SIG-M5 treated with dmso at 0.1 percent for 504 hours (cell line): ENCODE results near the gene MAPK1IP1L.
"Not testable (repeated sequence)": the region's sequence is repeated elsewhere in the genome, so short reads cannot be mapped to it uniquely, and the experiment has no call there.

Experiments
- DNase-seq: peaks from one replicate; lab custom pipeline; 2025; ENCODE audit not compliant: unreplicated experiment; lab: John Stamatoyannopoulos, UW

MAPK1IP1L gene

DNA sequence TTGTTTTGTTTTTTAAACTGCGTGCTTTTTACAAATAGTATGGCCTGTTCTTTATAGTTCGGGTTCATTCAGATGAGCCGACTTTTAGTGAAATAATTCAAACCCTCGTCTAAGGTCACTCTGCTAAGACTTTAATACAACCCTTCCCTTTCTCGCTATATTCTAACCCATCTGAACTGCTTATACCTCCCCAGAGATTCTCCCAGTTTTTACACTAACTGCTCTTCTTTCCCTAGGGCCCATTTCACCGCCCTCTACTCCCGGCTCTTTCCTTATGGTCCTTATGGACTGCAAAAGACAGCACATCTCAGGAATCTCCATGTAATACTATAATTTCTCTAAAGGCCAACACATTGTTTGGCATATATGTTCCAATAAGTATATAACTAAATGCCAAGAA lies 2.1 kb downstream of the MAPK1IP1L start:
- no peak for DNase-seq

- no peak for DNase-seq
These were observed 2.7 kb downstream of the MAPK1IP1L start for GRCh38 chr14:55054098-55054497.

DNA sequence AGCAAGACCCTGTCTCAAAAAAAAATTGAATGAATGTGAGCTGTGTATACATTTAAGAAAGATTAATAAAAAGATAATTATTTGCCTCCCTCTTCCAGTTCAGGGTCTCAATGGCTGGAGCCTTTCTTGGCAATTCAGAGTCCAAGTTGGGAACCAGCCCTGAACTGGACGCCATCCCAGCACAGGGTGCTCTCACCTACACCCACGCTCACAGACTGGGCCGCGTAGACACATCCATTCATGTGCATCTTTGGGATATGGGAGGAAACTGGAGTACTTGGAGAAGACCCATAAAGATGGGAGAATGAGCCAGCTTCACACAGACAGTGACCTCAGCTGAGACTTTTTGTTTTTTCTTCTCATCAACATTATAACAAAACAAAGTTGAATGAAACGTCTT lies 6.5 kb downstream of the MAPK1IP1L start:
- DNase-seq = no peak

- DNase-seq = no peak
These were observed 7.9 kb downstream of the MAPK1IP1L start for GRCh38 chr14:55059333-55059732.

- DNase-seq = no peak
These were observed 11.3 kb downstream of the MAPK1IP1L start for GRCh38 chr14:55062517-55063351.

GRCh38 chr14:55064896-55065295 lies 13.4 kb downstream of the MAPK1IP1L start:
- DNase-seq = not testable (repeated sequence)

- no peak for DNase-seq
These were observed 14.0 kb downstream of the MAPK1IP1L start for GRCh38 chr14:55065411-55065810.

- no peak for DNase-seq
These were observed 14.8 kb downstream of the MAPK1IP1L start for GRCh38 chr14:55066223-55066622.

- no peak for DNase-seq
These were observed 19.5 kb downstream of the MAPK1IP1L start for GRCh38 chr14:55070981-55071411.

DNA sequence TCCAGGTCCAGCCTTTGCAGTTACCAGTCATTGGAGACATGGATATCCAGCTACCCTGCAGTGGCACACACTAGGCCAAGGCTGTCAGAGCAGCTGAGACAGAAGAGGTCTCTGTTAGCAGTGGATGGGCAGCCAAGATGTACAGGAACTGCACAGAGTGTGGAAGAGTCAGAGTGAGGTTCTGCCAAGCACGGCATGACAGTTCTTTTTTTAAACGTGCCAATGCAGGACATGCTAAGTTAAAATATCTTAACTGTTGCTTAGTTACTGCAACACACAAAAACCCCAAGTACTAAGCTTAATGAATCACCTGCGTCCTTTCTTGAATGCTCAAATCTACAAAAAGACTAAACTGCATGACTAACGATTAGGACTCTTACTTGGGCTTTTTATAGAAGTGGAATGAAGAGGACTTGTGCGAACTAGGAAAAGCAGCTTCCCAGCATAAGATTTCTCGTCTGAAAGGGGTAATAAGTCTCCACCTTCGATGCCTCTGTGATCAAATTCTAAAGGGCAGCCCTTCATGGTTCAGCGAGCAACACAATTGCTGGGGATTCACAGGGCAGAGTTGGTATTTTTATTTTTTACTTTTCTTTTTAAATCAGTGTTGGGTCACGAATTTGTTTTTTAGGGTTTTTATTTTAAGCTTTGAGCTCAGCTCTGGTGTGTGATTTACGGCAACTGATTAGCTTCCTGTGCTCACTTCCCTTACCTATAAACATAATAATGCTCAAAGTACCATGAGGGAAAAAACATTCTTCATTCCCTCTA lies 20.6 kb downstream of the MAPK1IP1L start:
- DNase-seq = no peak

DNA sequence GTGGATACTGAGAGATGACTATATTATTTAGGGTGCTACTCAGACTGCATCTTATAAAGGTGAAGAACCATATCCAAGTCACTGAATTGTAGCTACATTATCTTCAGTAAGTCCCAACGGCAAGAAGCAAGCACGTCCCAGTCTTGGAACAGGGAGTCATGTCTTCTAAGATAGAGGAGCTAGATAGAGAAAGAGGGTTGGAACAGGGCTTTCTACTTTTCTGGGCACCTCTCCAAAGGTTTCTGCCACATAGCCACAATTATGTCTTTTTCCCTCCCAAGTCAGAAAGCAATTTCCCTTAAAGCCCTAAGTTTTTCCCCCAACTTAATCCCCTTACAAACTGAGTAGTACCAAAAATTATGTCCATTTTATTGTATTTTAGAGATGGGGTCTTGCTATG lies 22.4 kb downstream of the MAPK1IP1L start:
- DNase-seq = no peak

- no peak for DNase-seq
These were observed 23.2 kb downstream of the MAPK1IP1L start for GRCh38 chr14:55074662-55075061.

DNA sequence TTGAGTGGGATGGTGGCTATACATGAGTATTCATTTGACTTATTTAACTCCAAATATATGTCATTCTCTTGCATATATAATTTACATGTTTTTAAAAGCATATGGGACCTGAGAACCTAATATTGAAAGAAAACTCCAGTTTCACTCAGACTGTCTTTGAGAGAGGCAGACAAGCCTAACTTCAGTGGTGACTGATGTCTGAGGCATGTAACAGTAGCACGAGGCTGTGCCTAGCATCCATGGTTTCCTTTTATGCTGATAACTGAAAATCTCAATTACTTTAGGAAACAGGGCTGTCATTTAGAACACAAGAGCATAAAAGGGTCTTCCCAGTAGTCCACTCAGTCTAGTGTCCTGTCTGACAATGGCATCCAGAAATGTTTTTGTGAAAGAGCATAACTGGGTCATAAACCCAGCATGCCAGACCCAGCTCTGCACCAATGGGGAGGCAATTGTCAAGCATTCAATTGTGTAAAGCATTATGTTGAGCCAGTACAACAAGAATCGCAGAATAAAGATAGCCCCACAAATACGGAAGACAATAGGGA lies 24.3 kb downstream of the MAPK1IP1L start:
- DNase-seq = no peak

- no peak for DNase-seq
These were observed 26.0 kb downstream of the MAPK1IP1L start for GRCh38 chr14:55077170-55078151.

GRCh38 chr14:55079961-55080360 lies 28.5 kb downstream of the MAPK1IP1L start:
- DNase-seq = peak; percentile 33

DNA sequence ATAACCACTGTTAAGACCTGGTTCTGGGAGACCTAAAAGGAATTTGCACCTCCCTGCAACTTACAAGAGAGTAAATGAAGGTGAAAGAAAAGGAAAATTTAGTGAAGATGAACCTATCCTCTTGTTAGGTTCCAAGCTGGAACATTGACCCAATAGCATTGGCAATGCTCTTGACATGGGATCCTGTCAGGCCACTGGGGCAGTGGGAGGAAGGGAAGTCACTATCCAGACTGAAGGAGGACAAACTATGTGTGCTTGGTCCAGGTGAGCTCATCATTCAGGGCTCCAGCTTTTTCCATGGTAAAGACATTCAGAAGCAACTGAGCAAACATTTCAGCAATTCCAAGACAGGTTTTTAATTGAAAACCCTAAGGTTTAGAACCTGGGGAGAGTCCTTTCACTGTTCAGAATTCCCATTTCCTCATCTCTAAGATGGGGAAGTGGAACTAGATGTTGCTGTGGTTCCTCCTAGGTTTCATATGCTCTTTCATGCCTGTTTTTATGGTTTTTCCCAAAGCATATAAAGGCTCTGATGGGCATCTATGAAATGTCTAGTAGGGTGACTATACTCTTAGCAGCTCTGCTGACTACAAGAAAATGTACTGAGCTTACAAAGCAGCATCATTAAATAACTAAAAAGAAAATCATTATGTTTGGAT lies 33.1 kb downstream of the MAPK1IP1L start:
- peak; percentile 24 for DNase-seq

DNA sequence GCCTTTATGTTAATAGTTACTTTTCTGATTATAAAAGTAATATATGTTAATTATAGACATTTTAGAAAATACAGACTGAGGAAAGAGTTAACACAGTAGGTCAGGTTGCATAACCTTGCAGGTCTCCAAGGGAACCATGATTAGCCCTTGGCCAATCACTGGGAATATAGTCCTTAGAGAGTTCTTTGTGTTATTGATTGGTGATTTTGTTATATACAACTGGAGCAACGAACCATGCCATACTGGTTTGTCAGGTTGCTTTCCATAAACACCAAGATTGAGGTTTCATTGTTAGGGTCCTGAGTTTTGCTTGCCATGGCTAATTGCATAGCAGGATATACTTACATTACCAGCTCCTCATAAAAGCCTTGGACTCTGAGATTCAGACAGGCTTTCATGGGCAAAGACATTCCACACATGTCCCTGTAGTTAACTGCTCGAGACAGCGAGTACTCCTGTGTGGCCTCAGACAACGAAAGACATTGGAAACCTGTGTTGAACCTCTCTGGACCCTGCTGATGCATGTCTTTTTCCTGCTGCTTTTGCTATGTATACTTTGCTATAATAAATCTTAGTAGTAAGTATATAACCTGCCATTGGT lies 33.7 kb downstream of the MAPK1IP1L start:
- no peak for DNase-seq

DNA sequence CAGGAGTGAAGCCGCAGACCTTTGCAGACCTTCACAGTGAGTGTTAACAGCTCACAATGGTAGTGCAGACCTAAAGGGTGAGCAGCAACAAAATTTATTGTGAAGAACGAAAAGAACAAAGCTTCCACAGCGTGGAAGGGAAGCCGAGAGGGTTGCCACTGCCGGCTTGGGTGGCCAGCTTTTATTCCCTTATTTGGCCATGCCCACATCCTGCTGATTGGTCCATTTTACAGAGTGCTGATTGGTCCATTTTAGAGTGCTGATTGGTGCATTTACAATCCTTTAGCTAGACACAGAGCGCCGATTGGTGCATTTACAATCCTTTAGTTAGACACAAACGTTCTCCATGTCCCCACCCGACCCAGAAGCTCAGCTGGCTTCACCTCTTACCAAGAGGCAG lies 35.5 kb downstream of the MAPK1IP1L start:
- no peak for DNase-seq

DNA sequence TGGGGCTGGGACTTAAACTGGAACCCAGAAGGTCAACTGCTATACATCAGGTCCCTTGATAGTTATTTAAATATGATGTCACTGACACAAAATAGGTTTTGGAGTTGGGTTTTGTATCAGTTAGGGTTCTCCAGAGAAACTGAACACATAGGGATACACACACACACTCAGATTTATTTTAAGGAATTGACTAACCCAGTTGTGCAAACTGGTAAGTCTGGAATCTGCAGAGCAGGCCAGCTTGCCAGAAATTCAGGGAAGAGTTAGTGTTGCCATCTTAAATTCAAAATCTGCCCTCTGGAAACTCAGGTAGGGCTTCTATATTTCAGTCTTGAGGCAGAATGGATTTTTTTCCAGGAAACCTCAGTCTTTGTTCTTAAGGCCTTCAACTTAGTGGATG lies 36.9 kb downstream of the MAPK1IP1L start:
- DNase-seq = no peak

DNA sequence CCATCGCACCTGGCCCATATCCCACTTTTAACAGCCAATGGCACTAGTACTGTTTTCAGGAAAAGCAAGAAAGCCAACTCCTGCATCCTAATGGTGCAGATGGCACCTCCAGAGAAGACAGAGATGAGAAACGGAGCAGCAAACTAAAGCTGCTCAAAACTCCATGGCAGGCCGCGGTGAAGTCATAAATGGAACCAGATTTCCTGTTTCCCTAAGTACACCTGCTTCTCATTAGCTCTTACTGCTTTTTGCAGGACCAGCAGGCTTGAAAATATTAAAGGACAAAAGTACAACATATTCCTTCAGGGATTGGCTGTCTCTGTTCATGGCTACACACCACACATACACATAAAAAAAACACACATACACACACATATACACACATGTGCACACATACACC lies 40.9 kb downstream of the MAPK1IP1L start:
- no peak for DNase-seq
